AG04450 (cell line): ENCODE data around the gene PLXNA4. TPM values are rescaled to one million over a fixed set of nuclear protein-coding genes. Genes with fewer than 3 reads are reported as not detected.

Source experiments
- CTCF ChIA-PET: fragments of 300-600, 350-600 bp; formaldehyde crosslinking; extraction: SDS; loops from one replicate; lab custom pipeline; 2022; ENCODE audit warnings: antibody characterized with exemption, inconsistent platforms; lab: Charles Lee
- POLR2A ChIA-PET: fragments of 350-600 bp; formaldehyde crosslinking; extraction: SDS; loops from one replicate; lab custom pipeline; 2021; ENCODE audit warnings: antibody characterized with exemption, inconsistent platforms; lab: Yijun Ruan, JAX
- DNase-seq: peaks from one replicate; pipeline ENCODE4 v3.0.0-alpha.2; 2011; ENCODE audit warnings: low read depth, low spot score
- H3K27ac ChIP-seq: one replicate; pipeline ENCODE4 v1.5.1; 2012; ENCODE audit warnings: low read depth, low read length, control low read depth
- H3K27me3 ChIP-seq: one replicate; pipeline ENCODE4 v1.6.0; 2012; ENCODE audit warnings: low read length; ENCODE audit not compliant: control insufficient read depth, insufficient read depth
- H3K4me3 ChIP-seq: 2 replicates; pipeline ENCODE4 v1.5.1; 2011; ENCODE audit warnings: mild to moderate bottlenecking, low read depth, low read length, control low read depth
- H3K9me3 ChIP-seq: 2 replicates; pipeline ENCODE4 v1.5.1; 2012; ENCODE audit warnings: low read length; ENCODE audit not compliant: control insufficient read depth, insufficient read depth
- CTCF ChIP-seq: IDR thresholded peaks from 2 replicates; pipeline ENCODE4 v1.5.1; 2011; ENCODE audit warnings: low read depth, low read length, control low read depth, inconsistent platforms
- polyA plus RNA-seq: library from polyadenylated mRNA; depleted of rRNA; stranded (reverse); fragments of >200 nt; gene quantifications from 2 replicates; pipeline ENCODE4 v1.2.3, GENCODE V29; 2011

PLXNA4 gene
- polyA plus RNA-seq, 1 experiment: 0.05 TPM

- H3K9me3 ChIP-seq: no peaks in the 10 kb centered on the region; the same call in 1 of the 2 replicates
- no peak for TF ChIP-seq CTCF
- no peak for DNase-seq
- ChIA-PET POLR2A (no interaction called here), CTCF (interaction anchor here (0.6 to 1.8 kb wide), 3 partner anchors 259 to 857 kb away, joined by 5 to 7 read pairs (median 6); no protein-coding TSS in a partner anchor)
- no peak overlapping the region for H3K27ac ChIP-seq
- no peak overlapping the region for H3K4me3 ChIP-seq
- H3K27me3 ChIP-seq: peaks cover 60% of the 10 kb centered on the region
Measured at GRCh38 chr7:132577206-132578049, 1.2 kb upstream of the PLXNA4 start.

GRCh38 chr7:132576721-132577085 is 433 bp upstream of the PLXNA4 start:
- no peak overlapping the region for H3K27ac ChIP-seq
- no peak overlapping the region for H3K4me3 ChIP-seq
- ChIA-PET CTCF (interaction anchor here (0.6 to 1.3 kb wide), 2 partner anchors 547 to 858 kb away, joined by 5 to 7 read pairs; no protein-coding TSS in a partner anchor), POLR2A (no interaction called here)
- TF ChIP-seq CTCF: no peak
- H3K27me3 ChIP-seq: peaks cover 60% of the 10 kb centered on the region
- no peaks in the 10 kb centered on the region; the same call in 1 of the 2 replicates for H3K9me3 ChIP-seq
- no peak for DNase-seq

- no peak for DNase-seq
- Histone ChIP-seq H3K4me3 (no peak overlapping the region), H3K27me3 (peaks cover 60% of the 10 kb centered on the region), H3K27ac (no peak overlapping the region), H3K9me3 (no peaks in the 10 kb centered on the region; the same call in 1 of the 2 replicates)
- CTCF ChIA-PET: no interaction called here
- POLR2A ChIA-PET: no interaction called here
- TF ChIP-seq CTCF: no peak
Measured at GRCh38 chr7:132575419-132575981, 770 bp downstream of the PLXNA4 start.

- Histone ChIP-seq H3K27me3 (peaks cover 55% of the 10 kb centered on the region), H3K9me3 (no peaks in the 10 kb centered on the region; the same call in 1 of the 2 replicates), H3K27ac (no peak overlapping the region), H3K4me3 (no peak overlapping the region)
- ChIA-PET CTCF (interaction anchor here (0.6 to 0.8 kb wide), 2 partner anchors 885 to 905 kb away, joined by 3 read pairs; no protein-coding TSS in a partner anchor), POLR2A (no interaction called here)
- no peak for TF ChIP-seq CTCF
- DNase-seq: no peak
Measured at GRCh38 chr7:132574223-132574622, 2.0 kb downstream of the PLXNA4 start.
